Lower leg skin (tissue), 3 donors: Measurements from ENCODE around the gene FZD1.

Experiments
- CTCF ChIP-seq, 3 donors: fragments of 450-650 bp; IDR thresholded peaks; one replicate each; pipeline ENCODE4 v1.5.1; 2016; ENCODE audit warnings: antibody characterized with exemption in 3 of 3, mild to moderate bottlenecking in 3 of 3, moderate library complexity in 2 of 3
- POLR2A ChIP-seq, 2 donors: fragments of 450-650 bp; IDR thresholded peaks; one replicate each; pipeline ENCODE4 v1.6.1; 2016 to 2017; ENCODE audit warnings: antibody characterized with exemption in 2 of 2, mild to moderate bottlenecking in 1 of 2, moderate library complexity in 1 of 2

GRCh38 chr7:91307467-91307866 is 43.2 kb downstream of the FZD1 start:
- TF ChIP-seq POLR2A (IDR thresholded peaks at IDR 0.05) (no peak), CTCF (IDR thresholded peaks at IDR 0.05) (no peak)
